K562 (cell line): Measurements from ENCODE around the gene CEP57. TPM values are rescaled to one million over a fixed set of nuclear protein-coding genes. Genes with fewer than 3 reads are reported as not detected.

ENCODE experiments used
- CEBPB ChIP-seq: fragments of 450-650 bp; IDR thresholded peaks from 2 replicates; pipeline ENCODE4 v1.6.1; 2016; ENCODE audit warnings: missing genetic modification characterization, missing compliant biosample characterization
- ELF1 ChIP-seq: fragments of 200-800 bp; sonication (Bioruptor generic); IDR thresholded peaks from 2 replicates; pipeline ENCODE4 v1.6.1; 2016; ENCODE audit warnings: missing genetic modification characterization, missing compliant biosample characterization
- GTF2F1 ChIP-seq: IDR thresholded peaks from 2 replicates; pipeline ENCODE4 v1.6.1; 2011; ENCODE audit warnings: low read depth, low read length, improper control_type of control experiment
- HDAC2 ChIP-seq: fragments of 450-650 bp; IDR thresholded peaks from 2 replicates; pipeline ENCODE4 v1.6.1; 2016; ENCODE audit warnings: mild to moderate bottlenecking
- MEIS2 ChIP-seq: fragments of 450-650 bp; IDR thresholded peaks from 2 replicates; pipeline ENCODE4 v1.6.1; 2014; ENCODE audit warnings: mild to moderate bottlenecking; ENCODE audit not compliant: partially characterized antibody
- PHB2 ChIP-seq: fragments of 450-650 bp; IDR thresholded peaks from 2 replicates; pipeline ENCODE4 v1.6.1; 2017; ENCODE audit warnings: low read depth
- POLR2H ChIP-seq: IDR thresholded peaks from 2 replicates; pipeline ENCODE4 v1.6.1; 2016; ENCODE audit warnings: missing genetic modification characterization, low read depth, mild to moderate bottlenecking, control low read depth, missing compliant biosample characterization, moderate library complexity
- PTBP1 ChIP-seq: fragments of 200-400 bp; formaldehyde crosslinking; IDR thresholded peaks from 2 replicates; pipeline ENCODE4 v1.6.1; 2017; ENCODE audit warnings: low read depth, low read length
- TOE1 ChIP-seq, 2 experiments: fragments of 450-650 bp in 1 of 2; sonication (generic) in 1 of 2; formaldehyde crosslinking in 1 of 2; IDR thresholded peaks; 2 replicates each; pipeline versions ENCODE4 v1.7.1 to v1.8.0; 2016 to 2022; ENCODE audit warnings: borderline replicate concordance in 2 of 2, mild to moderate bottlenecking in 2 of 2, antibody characterized with exemption in 1 of 2, inconsistent platforms in 1 of 2, low read depth in 1 of 2, missing genetic modification reagents in 1 of 2, moderate library complexity in 1 of 2
- YBX1 ChIP-seq: fragments of 450-650 bp; IDR thresholded peaks from 2 replicates; pipeline ENCODE4 v1.7.1; 2016; ENCODE audit warnings: mild to moderate bottlenecking
- ZBED1 ChIP-seq: IDR thresholded peaks from 2 replicates; pipeline ENCODE4 v1.6.1; 2014
- ZNF253 ChIP-seq: fragments of 250-450 bp; sonication (Bioruptor Pico); conservative IDR thresholded peaks from 2 replicates; pipeline ENCODE4 v1.6.1; 2021; ENCODE audit warnings: mild to moderate bottlenecking
- ZNF3 ChIP-seq: fragments of 250-450 bp; sonication (Bioruptor Pico); IDR thresholded peaks from 2 replicates; pipeline ENCODE4 v1.5.0; 2021; ENCODE audit warnings: mild to moderate bottlenecking, moderate library complexity
- ZNF507 ChIP-seq: conservative IDR thresholded peaks from 2 replicates; pipeline ENCODE4 v1.6.1; 2017; ENCODE audit warnings: missing genetic modification characterization, missing compliant biosample characterization
- ZNF586 ChIP-seq: fragments of 450-650 bp; formaldehyde crosslinking; conservative IDR thresholded peaks from 2 replicates; pipeline ENCODE4 v1.4.0; 2020; ENCODE audit warnings: mild to moderate bottlenecking, moderate library complexity
- polyA plus RNA-seq, 8 experiments: library from polyadenylated mRNA; depleted of rRNA in 4 of 8; stranded (reverse) in 5 of 8; unstranded in 3 of 8; fragments of >200 nt; fragmentation: Nextera tagmentation in 2 of 8; fragmentation: Illumina TruSeq in 1 of 8; extraction: Ambion mirVana in 2 of 8; extraction: Trizol in 1 of 8; gene quantifications; 2 replicates each; pipeline versions ENCODE4 v1.2.1 to v1.2.3, GENCODE V29; 2011 to 2014; ENCODE audit warnings: inconsistent platforms in 1 of 8, missing spikeins in 1 of 8
- total RNA-seq, 7 experiments: library from RNA; depleted of rRNA in 6 of 7; stranded (reverse); fragments of >200 nt in 6 of 7; fragmentation: Illumina TruSeq in 2 of 7; extraction: Trizol in 2 of 7; gene quantifications; 2 replicates each; pipeline versions ENCODE4 v1.2.1 to v1.2.3, GENCODE V29; 2011 to 2021; ENCODE audit warnings: low replicate concordance in 1 of 7
- TF ChIP-seq, protein P1 (sequence below): fragments of 450-650 bp; formaldehyde crosslinking; IDR thresholded peaks from 2 replicates; pipeline ENCODE4 v1.4.0; 2020; ENCODE audit warnings: mild to moderate bottlenecking, moderate library complexity
- TF ChIP-seq, protein P2 (sequence below): fragments of 450-650 bp; conservative IDR thresholded peaks from 2 replicates; pipeline ENCODE4 v1.6.1; 2016; ENCODE audit warnings: missing genetic modification characterization, low read depth, mild to moderate bottlenecking, missing compliant biosample characterization, moderate library complexity
- TF ChIP-seq, protein P3 (sequence below): fragments of 450-650 bp; IDR thresholded peaks from 2 replicates; pipeline ENCODE4 v1.6.1; 2016
- TF ChIP-seq, protein P4 (sequence below): sonication (generic); formaldehyde crosslinking; IDR thresholded peaks from 2 replicates; pipeline ENCODE4 v1.8.1; 2022; ENCODE audit warnings: missing genetic modification reagents
- TF ChIP-seq, protein P5 (sequence below): sonication (generic); formaldehyde crosslinking; IDR thresholded peaks from 2 replicates; pipeline ENCODE4 v1.8.0; 2023; ENCODE audit warnings: missing genetic modification reagents, mild to moderate bottlenecking, borderline replicate concordance

The CEP57 gene
- total and polyA plus RNA-seq, 9 of the 15 experiments (the other 6 are each of a cell fraction or from before 2014, with no cell fraction given): 25.1 to 88.1 (median 65.2) TPM

DNA sequence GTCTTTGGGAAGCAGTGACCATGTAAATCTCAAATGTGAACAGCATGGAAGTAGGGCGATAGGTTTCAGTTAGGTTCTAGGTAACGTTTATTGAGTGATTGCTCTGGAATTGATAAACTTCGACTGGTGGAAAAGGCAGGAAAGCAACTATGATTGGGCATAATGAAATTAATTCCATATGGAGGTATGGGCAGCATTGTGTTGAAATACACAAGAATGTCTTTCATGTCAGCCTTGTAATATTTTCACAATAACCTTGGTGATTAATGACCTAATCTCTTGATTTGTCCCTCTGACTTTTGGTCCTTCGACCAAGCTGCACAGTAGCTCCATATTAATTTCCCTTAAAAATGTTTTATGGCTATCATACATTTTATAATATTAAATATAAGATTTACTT lies 2.8 kb downstream of the CEP57 start (continued):
- TF ChIP-seq, protein P1, sequence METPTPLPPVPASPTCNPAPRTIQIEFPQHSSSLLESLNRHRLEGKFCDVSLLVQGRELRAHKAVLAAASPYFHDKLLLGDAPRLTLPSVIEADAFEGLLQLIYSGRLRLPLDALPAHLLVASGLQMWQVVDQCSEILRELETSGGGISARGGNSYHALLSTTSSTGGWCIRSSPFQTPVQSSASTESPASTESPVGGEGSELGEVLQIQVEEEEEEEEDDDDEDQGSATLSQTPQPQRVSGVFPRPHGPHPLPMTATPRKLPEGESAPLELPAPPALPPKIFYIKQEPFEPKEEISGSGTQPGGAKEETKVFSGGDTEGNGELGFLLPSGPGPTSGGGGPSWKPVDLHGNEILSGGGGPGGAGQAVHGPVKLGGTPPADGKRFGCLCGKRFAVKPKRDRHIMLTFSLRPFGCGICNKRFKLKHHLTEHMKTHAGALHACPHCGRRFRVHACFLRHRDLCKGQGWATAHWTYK (CRISPR knock-in tag): no peak
- TF ChIP-seq ZNF586 (CRISPR knock-in tag): no peak
- TF ChIP-seq CEBPB (tag): 0 out of 2 replicates have a peak, but pooled peaks have one; percentile 30
- TF ChIP-seq GTF2F1: no peak
- TF ChIP-seq ELF1 (tag): no peak
- TF ChIP-seq HDAC2: no peak
- TF ChIP-seq TOE1 (IDR thresholded peaks at IDR 0.05; ENCODE audit: borderline replicate concordance): no peak
- no peak for TF ChIP-seq TOE1 (CRISPR knock-in tag; IDR thresholded peaks at IDR 0.05; ENCODE audit: borderline replicate concordance, low read depth)
- TF ChIP-seq ZBED1: no peak
- TF ChIP-seq, protein P2, sequence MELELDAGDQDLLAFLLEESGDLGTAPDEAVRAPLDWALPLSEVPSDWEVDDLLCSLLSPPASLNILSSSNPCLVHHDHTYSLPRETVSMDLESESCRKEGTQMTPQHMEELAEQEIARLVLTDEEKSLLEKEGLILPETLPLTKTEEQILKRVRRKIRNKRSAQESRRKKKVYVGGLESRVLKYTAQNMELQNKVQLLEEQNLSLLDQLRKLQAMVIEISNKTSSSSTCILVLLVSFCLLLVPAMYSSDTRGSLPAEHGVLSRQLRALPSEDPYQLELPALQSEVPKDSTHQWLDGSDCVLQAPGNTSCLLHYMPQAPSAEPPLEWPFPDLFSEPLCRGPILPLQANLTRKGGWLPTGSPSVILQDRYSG (tag): no peak
- TF ChIP-seq ZNF507: no peak
- TF ChIP-seq, protein P3, sequence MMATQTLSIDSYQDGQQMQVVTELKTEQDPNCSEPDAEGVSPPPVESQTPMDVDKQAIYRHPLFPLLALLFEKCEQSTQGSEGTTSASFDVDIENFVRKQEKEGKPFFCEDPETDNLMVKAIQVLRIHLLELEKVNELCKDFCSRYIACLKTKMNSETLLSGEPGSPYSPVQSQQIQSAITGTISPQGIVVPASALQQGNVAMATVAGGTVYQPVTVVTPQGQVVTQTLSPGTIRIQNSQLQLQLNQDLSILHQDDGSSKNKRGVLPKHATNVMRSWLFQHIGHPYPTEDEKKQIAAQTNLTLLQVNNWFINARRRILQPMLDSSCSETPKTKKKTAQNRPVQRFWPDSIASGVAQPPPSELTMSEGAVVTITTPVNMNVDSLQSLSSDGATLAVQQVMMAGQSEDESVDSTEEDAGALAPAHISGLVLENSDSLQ: no peak
- no peak for TF ChIP-seq ZNF253 (CRISPR knock-in tag)
- TF ChIP-seq PHB2: no peak
- peak; percentile 44 for TF ChIP-seq MEIS2
- no peak for TF ChIP-seq PTBP1
- TF ChIP-seq ZNF3 (CRISPR knock-in tag): no peak
- TF ChIP-seq YBX1: no peak
- TF ChIP-seq, protein P4, sequence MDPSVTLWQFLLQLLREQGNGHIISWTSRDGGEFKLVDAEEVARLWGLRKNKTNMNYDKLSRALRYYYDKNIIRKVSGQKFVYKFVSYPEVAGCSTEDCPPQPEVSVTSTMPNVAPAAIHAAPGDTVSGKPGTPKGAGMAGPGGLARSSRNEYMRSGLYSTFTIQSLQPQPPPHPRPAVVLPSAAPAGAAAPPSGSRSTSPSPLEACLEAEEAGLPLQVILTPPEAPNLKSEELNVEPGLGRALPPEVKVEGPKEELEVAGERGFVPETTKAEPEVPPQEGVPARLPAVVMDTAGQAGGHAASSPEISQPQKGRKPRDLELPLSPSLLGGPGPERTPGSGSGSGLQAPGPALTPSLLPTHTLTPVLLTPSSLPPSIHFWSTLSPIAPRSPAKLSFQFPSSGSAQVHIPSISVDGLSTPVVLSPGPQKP (CRISPR knock-in tag): no peak
- 0 out of 2 replicates have a peak, but pooled peaks have one; percentile 32 for TF ChIP-seq POLR2H (tag)
- TF ChIP-seq, protein P5, sequence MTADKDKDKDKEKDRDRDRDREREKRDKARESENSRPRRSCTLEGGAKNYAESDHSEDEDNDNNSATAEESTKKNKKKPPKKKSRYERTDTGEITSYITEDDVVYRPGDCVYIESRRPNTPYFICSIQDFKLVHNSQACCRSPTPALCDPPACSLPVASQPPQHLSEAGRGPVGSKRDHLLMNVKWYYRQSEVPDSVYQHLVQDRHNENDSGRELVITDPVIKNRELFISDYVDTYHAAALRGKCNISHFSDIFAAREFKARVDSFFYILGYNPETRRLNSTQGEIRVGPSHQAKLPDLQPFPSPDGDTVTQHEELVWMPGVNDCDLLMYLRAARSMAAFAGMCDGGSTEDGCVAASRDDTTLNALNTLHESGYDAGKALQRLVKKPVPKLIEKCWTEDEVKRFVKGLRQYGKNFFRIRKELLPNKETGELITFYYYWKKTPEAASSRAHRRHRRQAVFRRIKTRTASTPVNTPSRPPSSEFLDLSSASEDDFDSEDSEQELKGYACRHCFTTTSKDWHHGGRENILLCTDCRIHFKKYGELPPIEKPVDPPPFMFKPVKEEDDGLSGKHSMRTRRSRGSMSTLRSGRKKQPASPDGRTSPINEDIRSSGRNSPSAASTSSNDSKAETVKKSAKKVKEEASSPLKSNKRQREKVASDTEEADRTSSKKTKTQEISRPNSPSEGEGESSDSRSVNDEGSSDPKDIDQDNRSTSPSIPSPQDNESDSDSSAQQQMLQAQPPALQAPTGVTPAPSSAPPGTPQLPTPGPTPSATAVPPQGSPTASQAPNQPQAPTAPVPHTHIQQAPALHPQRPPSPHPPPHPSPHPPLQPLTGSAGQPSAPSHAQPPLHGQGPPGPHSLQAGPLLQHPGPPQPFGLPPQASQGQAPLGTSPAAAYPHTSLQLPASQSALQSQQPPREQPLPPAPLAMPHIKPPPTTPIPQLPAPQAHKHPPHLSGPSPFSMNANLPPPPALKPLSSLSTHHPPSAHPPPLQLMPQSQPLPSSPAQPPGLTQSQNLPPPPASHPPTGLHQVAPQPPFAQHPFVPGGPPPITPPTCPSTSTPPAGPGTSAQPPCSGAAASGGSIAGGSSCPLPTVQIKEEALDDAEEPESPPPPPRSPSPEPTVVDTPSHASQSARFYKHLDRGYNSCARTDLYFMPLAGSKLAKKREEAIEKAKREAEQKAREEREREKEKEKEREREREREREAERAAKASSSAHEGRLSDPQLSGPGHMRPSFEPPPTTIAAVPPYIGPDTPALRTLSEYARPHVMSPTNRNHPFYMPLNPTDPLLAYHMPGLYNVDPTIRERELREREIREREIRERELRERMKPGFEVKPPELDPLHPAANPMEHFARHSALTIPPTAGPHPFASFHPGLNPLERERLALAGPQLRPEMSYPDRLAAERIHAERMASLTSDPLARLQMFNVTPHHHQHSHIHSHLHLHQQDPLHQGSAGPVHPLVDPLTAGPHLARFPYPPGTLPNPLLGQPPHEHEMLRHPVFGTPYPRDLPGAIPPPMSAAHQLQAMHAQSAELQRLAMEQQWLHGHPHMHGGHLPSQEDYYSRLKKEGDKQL (CRISPR knock-in tag): no peak
